Activated naive CD8-positive, alpha-beta T cell treated with anti-CD3 and anti-CD28 coated beads, Interleukin-2, amount 50 U/mL, for 24 hours (primary cell): Measurements from ENCODE around the gene P4HA3.

Experiments
- ATAC-seq: fragments of 150-1000 bp; cut with Tn5 transposase; one replicate; pipeline ENCODE4 v1.10.0; 2021
- DNase-seq: peaks from one replicate; pipeline ENCODE4 v3.0.0; 2021
- H3K27ac Mint-ChIP-seq: one replicate; pipeline ENCODE4 v1.8.0; 2021; ENCODE audit warnings: mild to moderate bottlenecking, mixed read lengths
- H3K27me3 Mint-ChIP-seq: one replicate; pipeline ENCODE4 v1.8.0; 2021; ENCODE audit warnings: mixed read lengths
- H3K36me3 Mint-ChIP-seq: one replicate; pipeline ENCODE4 v1.8.0; 2021; ENCODE audit warnings: low read depth, mixed read lengths
- H3K4me1 Mint-ChIP-seq: one replicate; pipeline ENCODE4 v1.8.0; 2021; ENCODE audit warnings: mixed read lengths
- H3K4me3 Mint-ChIP-seq: one replicate; pipeline ENCODE4 v1.8.0; 2021; ENCODE audit warnings: mild to moderate bottlenecking, moderate library complexity, mixed read lengths
- H3K9me3 Mint-ChIP-seq: one replicate; pipeline ENCODE4 v1.8.0; 2021; ENCODE audit warnings: mixed read lengths

P4HA3 gene

GRCh38 chr11:74288911-74289310 is 22.5 kb downstream of the P4HA3 start:
- DNase-seq: no peak
- H3K27me3 Mint-ChIP-seq: peaks cover 9% of the 10 kb centered on the region
- H3K4me3 Mint-ChIP-seq: no peak overlapping the region
- H3K36me3 Mint-ChIP-seq: no peaks in the 10 kb centered on the region
- peaks cover 7% of the 10 kb centered on the region for H3K4me1 Mint-ChIP-seq
- H3K9me3 Mint-ChIP-seq: no peaks in the 10 kb centered on the region
- no peak for ATAC-seq
- H3K27ac Mint-ChIP-seq: no peak overlapping the region

GRCh38 chr11:74288161-74288560 is 23.3 kb downstream of the P4HA3 start:
- Mint-ChIP-seq H3K27ac (no peak overlapping the region), H3K9me3 (no peaks in the 10 kb centered on the region), H3K4me1 (peaks cover 7% of the 10 kb centered on the region), H3K36me3 (no peaks in the 10 kb centered on the region), H3K27me3 (peaks cover 6% of the 10 kb centered on the region), H3K4me3 (no peak overlapping the region)
- DNase-seq (no peak), ATAC-seq (peak; percentile 63)

GRCh38 chr11:74284466-74284865 is 27.0 kb downstream of the P4HA3 start:
- Mint-ChIP-seq H3K4me3 (no peak overlapping the region), H3K36me3 (no peaks in the 10 kb centered on the region), H3K27me3 (no peaks in the 10 kb centered on the region), H3K9me3 (no peaks in the 10 kb centered on the region), H3K27ac (no peak overlapping the region), H3K4me1 (peaks cover 7% of the 10 kb centered on the region)
- DNase-seq: no peak
- no peak for ATAC-seq

GRCh38 chr11:74283580-74284180 is 27.8 kb downstream of the P4HA3 start:
- ATAC-seq (no peak), DNase-seq (no peak)
- H3K9me3 Mint-ChIP-seq: no peaks in the 10 kb centered on the region
- peaks cover 7% of the 10 kb centered on the region for H3K4me1 Mint-ChIP-seq
- no peak overlapping the region for H3K27ac Mint-ChIP-seq
- H3K27me3 Mint-ChIP-seq: no peaks in the 10 kb centered on the region
- no peak overlapping the region for H3K4me3 Mint-ChIP-seq
- H3K36me3 Mint-ChIP-seq: no peaks in the 10 kb centered on the region

- no peaks in the 10 kb centered on the region for H3K9me3 Mint-ChIP-seq
- no peak for DNase-seq
- H3K27me3 Mint-ChIP-seq: no peaks in the 10 kb centered on the region
- H3K36me3 Mint-ChIP-seq: no peaks in the 10 kb centered on the region
- no peak for ATAC-seq
- no peak overlapping the region for H3K4me3 Mint-ChIP-seq
- no peak overlapping the region for H3K27ac Mint-ChIP-seq
- peaks cover 1% of the 10 kb centered on the region for H3K4me1 Mint-ChIP-seq
Observed at GRCh38 chr11:74282914-74283371, 28.5 kb downstream of the P4HA3 start.

GRCh38 chr11:74282421-74282820 is 29.0 kb downstream of the P4HA3 start:
- no peak overlapping the region for H3K4me3 Mint-ChIP-seq
- H3K27ac Mint-ChIP-seq: no peak overlapping the region
- DNase-seq (no peak), ATAC-seq (no peak)
- no peaks in the 10 kb centered on the region for H3K36me3 Mint-ChIP-seq
- H3K27me3 Mint-ChIP-seq: no peaks in the 10 kb centered on the region
- H3K9me3 Mint-ChIP-seq: no peaks in the 10 kb centered on the region
- no peaks in the 10 kb centered on the region for H3K4me1 Mint-ChIP-seq

GRCh38 chr11:74280494-74280893 is 30.9 kb downstream of the P4HA3 start:
- H3K4me3 Mint-ChIP-seq: no peak overlapping the region
- no peaks in the 10 kb centered on the region for H3K4me1 Mint-ChIP-seq
- no peaks in the 10 kb centered on the region for H3K9me3 Mint-ChIP-seq
- H3K27ac Mint-ChIP-seq: no peak overlapping the region
- no peaks in the 10 kb centered on the region for H3K36me3 Mint-ChIP-seq
- no peak for DNase-seq
- H3K27me3 Mint-ChIP-seq: no peaks in the 10 kb centered on the region
- ATAC-seq: no peak

- no peak for DNase-seq
- no peaks in the 10 kb centered on the region for H3K9me3 Mint-ChIP-seq
- no peak for ATAC-seq
- H3K4me3 Mint-ChIP-seq: no peak overlapping the region
- no peaks in the 10 kb centered on the region for H3K36me3 Mint-ChIP-seq
- no peaks in the 10 kb centered on the region for H3K4me1 Mint-ChIP-seq
- H3K27me3 Mint-ChIP-seq: no peaks in the 10 kb centered on the region
- no peak overlapping the region for H3K27ac Mint-ChIP-seq
Observed at GRCh38 chr11:74279256-74279655, 32.2 kb downstream of the P4HA3 start.

- ATAC-seq: no peak
- no peaks in the 10 kb centered on the region for H3K27me3 Mint-ChIP-seq
- no peaks in the 10 kb centered on the region for H3K4me1 Mint-ChIP-seq
- H3K36me3 Mint-ChIP-seq: no peaks in the 10 kb centered on the region
- H3K9me3 Mint-ChIP-seq: no peaks in the 10 kb centered on the region
- no peak overlapping the region for H3K27ac Mint-ChIP-seq
- no peak overlapping the region for H3K4me3 Mint-ChIP-seq
- DNase-seq: no peak
Observed at GRCh38 chr11:74278721-74279161, 32.7 kb downstream of the P4HA3 start.

- no peak overlapping the region for H3K4me3 Mint-ChIP-seq
- no peaks in the 10 kb centered on the region for H3K36me3 Mint-ChIP-seq
- no peaks in the 10 kb centered on the region for H3K4me1 Mint-ChIP-seq
- H3K27ac Mint-ChIP-seq: no peak overlapping the region
- no peak for ATAC-seq
- no peak for DNase-seq
- H3K27me3 Mint-ChIP-seq: no peaks in the 10 kb centered on the region
- no peaks in the 10 kb centered on the region for H3K9me3 Mint-ChIP-seq
Observed at GRCh38 chr11:74278103-74278502, 33.3 kb downstream of the P4HA3 start.

GRCh38 chr11:74276581-74276980 is 34.9 kb downstream of the P4HA3 start:
- no peak for ATAC-seq
- no peaks in the 10 kb centered on the region for H3K4me1 Mint-ChIP-seq
- no peaks in the 10 kb centered on the region for H3K36me3 Mint-ChIP-seq
- no peak overlapping the region for H3K27ac Mint-ChIP-seq
- DNase-seq: no peak
- no peaks in the 10 kb centered on the region for H3K9me3 Mint-ChIP-seq
- no peak overlapping the region for H3K4me3 Mint-ChIP-seq
- no peaks in the 10 kb centered on the region for H3K27me3 Mint-ChIP-seq

- ATAC-seq: no peak
- Mint-ChIP-seq H3K9me3 (no peaks in the 10 kb centered on the region), H3K36me3 (no peaks in the 10 kb centered on the region), H3K4me3 (no peak overlapping the region), H3K27ac (no peak overlapping the region), H3K4me1 (peaks cover 15% of the 10 kb centered on the region), H3K27me3 (no peaks in the 10 kb centered on the region)
- DNase-seq: no peak
Observed at GRCh38 chr11:74272276-74272675, 39.2 kb downstream of the P4HA3 start.

GRCh38 chr11:74269161-74269811 is 42.2 kb downstream of the P4HA3 start:
- Mint-ChIP-seq H3K27me3 (no peaks in the 10 kb centered on the region), H3K4me3 (no peak overlapping the region), H3K4me1 (peaks cover 15% of the 10 kb centered on the region), H3K36me3 (no peaks in the 10 kb centered on the region), H3K27ac (no peak overlapping the region), H3K9me3 (no peaks in the 10 kb centered on the region)
- peak; percentile 84 for ATAC-seq
- peak; percentile 15 for DNase-seq

- no peak for DNase-seq
- H3K9me3 Mint-ChIP-seq: no peaks in the 10 kb centered on the region
- H3K36me3 Mint-ChIP-seq: no peaks in the 10 kb centered on the region
- H3K27ac Mint-ChIP-seq: no peak overlapping the region
- no peak for ATAC-seq
- peaks cover 15% of the 10 kb centered on the region for H3K4me1 Mint-ChIP-seq
- no peaks in the 10 kb centered on the region for H3K27me3 Mint-ChIP-seq
- H3K4me3 Mint-ChIP-seq: no peak overlapping the region
Observed at GRCh38 chr11:74268456-74268855, 43.0 kb downstream of the P4HA3 start.

GRCh38 chr11:74267014-74267413 is 44.4 kb downstream of the P4HA3 start:
- Mint-ChIP-seq H3K4me1 (peaks cover 15% of the 10 kb centered on the region), H3K36me3 (no peaks in the 10 kb centered on the region), H3K27me3 (no peaks in the 10 kb centered on the region), H3K9me3 (no peaks in the 10 kb centered on the region), H3K27ac (no peak overlapping the region), H3K4me3 (no peak overlapping the region)
- ATAC-seq (no peak), DNase-seq (no peak)
